OCI-LY3 (cell line): ENCODE results near the gene SLF2.

ENCODE experiments used
- H2AFZ ChIP-seq: fragments of 200-600, 300-600 bp; shearing (Covaris generic); 2 replicates; pipeline ENCODE4 v1.6.0; 2014; ENCODE audit warnings: antibody characterized with exemption, low read depth, low read length
- H3K27ac ChIP-seq: fragments of 200-600, 300-600 bp; sonication (generic); 2 replicates; pipeline ENCODE4 v1.5.1; 2014; ENCODE audit warnings: mild to moderate bottlenecking, low read length, moderate library complexity, mixed read lengths
- H3K27me3 ChIP-seq: fragments of 200-600, 300-600 bp; sonication (generic); 2 replicates; pipeline ENCODE4 v1.6.1; 2014; ENCODE audit warnings: low read depth, low read length, mixed read lengths
- H3K36me3 ChIP-seq: fragments of 200-600, 300-600 bp; sonication (generic); replicated peaks from 2 replicates; pipeline ENCODE3; 2014; ENCODE audit warnings: low read depth, low read length, mixed read lengths
- H3K4me1 ChIP-seq: fragments of 300-600, 200-600 bp; sonication (generic); 2 replicates; pipeline ENCODE4 v1.6.1; 2014; ENCODE audit warnings: low read length, mixed read lengths
- H3K4me2 ChIP-seq: fragments of 200-600, 300-600 bp; sonication (generic); 2 replicates; pipeline ENCODE4 v1.6.1; 2014; ENCODE audit warnings: low read length, mixed read lengths
- H3K4me3 ChIP-seq: fragments of 300-600, 200-600 bp; sonication (generic); 2 replicates; pipeline ENCODE4 v1.5.1; 2014; ENCODE audit warnings: antibody characterized with exemption, mild to moderate bottlenecking, low read length, moderate library complexity
- H3K79me2 ChIP-seq: fragments of 300-600, 200-600 bp; shearing (Covaris generic); 2 replicates; pipeline ENCODE4 v1.6.1; 2014; ENCODE audit warnings: mild to moderate bottlenecking, low read length, mixed read lengths
- H3K9ac ChIP-seq: fragments of 300-600, 200-600 bp; shearing (Covaris generic); 2 replicates; pipeline ENCODE4 v1.6.0; 2014; ENCODE audit warnings: mild to moderate bottlenecking, low read length, moderate library complexity
- H3K9me3 ChIP-seq: fragments of 200-600, 300-600 bp; shearing (Covaris generic); 2 replicates; pipeline ENCODE4 v1.6.1; 2014; ENCODE audit warnings: low read length, mixed read lengths; ENCODE audit not compliant: insufficient read depth
- H4K20me1 ChIP-seq: fragments of 200-600, 300-600 bp; sonication (generic); 2 replicates; pipeline ENCODE4 v1.6.1; 2016; ENCODE audit warnings: low read length, mixed read lengths; ENCODE audit not compliant: insufficient read depth
- CTCF ChIP-seq: fragments of 200-600, 300-600 bp; sonication (generic); IDR thresholded peaks from 2 replicates; pipeline ENCODE4 v1.5.1; 2014; ENCODE audit warnings: antibody characterized with exemption, low read length, low read depth
- EZH2phosphoT487 ChIP-seq: fragments of 200-600 bp; shearing (Covaris generic); IDR thresholded peaks from 2 replicates; pipeline ENCODE4 v1.6.1; 2018; ENCODE audit warnings: antibody characterized with exemption, mixed run types, low read depth

SLF2 gene

GRCh38 chr10:100878291-100878910 lies 34.4 kb upstream of the SLF2 start:
- Histone ChIP-seq H3K79me2 (no peaks in the 10 kb centered on the region), H3K9me3 (no peaks in the 10 kb centered on the region), H3K4me3 (no peak overlapping the region), H3K9ac (no peak overlapping the region), H3K4me1 (no peaks in the 10 kb centered on the region), H3K27ac (no peak overlapping the region), H3K27me3 (no peaks in the 10 kb centered on the region), H2AFZ (no peak overlapping the region), H3K4me2 (no peak overlapping the region), H3K36me3 (no peaks in the 10 kb centered on the region), H4K20me1 (no peaks in the 10 kb centered on the region)
- TF ChIP-seq CTCF (peak; percentile 55), EZH2phosphoT487 (no peak)

- Histone ChIP-seq H3K36me3 (no peaks in the 10 kb centered on the region), H3K4me1 (no peaks in the 10 kb centered on the region), H3K9ac (no peak overlapping the region), H3K79me2 (no peaks in the 10 kb centered on the region), H3K9me3 (no peaks in the 10 kb centered on the region), H2AFZ (no peak overlapping the region), H3K4me3 (no peak overlapping the region), H4K20me1 (no peaks in the 10 kb centered on the region), H3K27ac (no peak overlapping the region), H3K27me3 (no peaks in the 10 kb centered on the region), H3K4me2 (no peak overlapping the region)
- TF ChIP-seq EZH2phosphoT487: no peak
- no peak for TF ChIP-seq CTCF
These were observed 32.9 kb upstream of the SLF2 start for GRCh38 chr10:100879741-100880360.

GRCh38 chr10:100881556-100882213 lies 31.1 kb upstream of the SLF2 start:
- Histone ChIP-seq H3K27me3 (no peaks in the 10 kb centered on the region), H4K20me1 (no peaks in the 10 kb centered on the region), H3K4me1 (no peaks in the 10 kb centered on the region), H3K79me2 (no peaks in the 10 kb centered on the region), H3K27ac (no peak overlapping the region), H3K4me2 (no peak overlapping the region), H2AFZ (no peak overlapping the region), H3K4me3 (no peak overlapping the region), H3K9me3 (no peaks in the 10 kb centered on the region), H3K36me3 (no peaks in the 10 kb centered on the region), H3K9ac (no peak overlapping the region)
- TF ChIP-seq EZH2phosphoT487 (no peak), CTCF (no peak)

GRCh38 chr10:100882252-100882651 lies 30.5 kb upstream of the SLF2 start:
- Histone ChIP-seq H3K79me2 (no peaks in the 10 kb centered on the region), H3K9me3 (no peaks in the 10 kb centered on the region), H3K9ac (no peak overlapping the region), H2AFZ (no peak overlapping the region), H3K4me2 (no peak overlapping the region), H3K4me3 (no peak overlapping the region), H3K27me3 (no peaks in the 10 kb centered on the region), H3K36me3 (no peaks in the 10 kb centered on the region), H4K20me1 (no peaks in the 10 kb centered on the region), H3K4me1 (no peaks in the 10 kb centered on the region), H3K27ac (no peak overlapping the region)
- TF ChIP-seq CTCF: no peak
- TF ChIP-seq EZH2phosphoT487: no peak
